H1 (cell line): ENCODE data around the gene JAG2. TPM values are rescaled to one million over a fixed set of nuclear protein-coding genes. Genes with fewer than 3 reads are reported as not detected.

Experiments used
- CTCF ChIA-PET: fragments of 300-600 bp; sonication (Branson Sonifier 250); formaldehyde crosslinking; loops from one replicate; lab custom pipeline; 2021; ENCODE audit not compliant: partially characterized antibody; lab: Charles Lee
- POLR2A ChIA-PET: fragments of 300-600 bp; sonication (Branson Sonifier 250); formaldehyde crosslinking; loops from one replicate; lab custom pipeline; 2021; ENCODE audit warnings: inconsistent platforms; ENCODE audit not compliant: partially characterized antibody; lab: Charles Lee
- DNase-seq, 2 experiments: peaks; one replicate each; pipeline versions ENCODE4 v3.0.0 to v3.0.0-alpha.2; 2010 to 2022; ENCODE audit warnings: low spot score in 2 of 2, low read depth in 1 of 2, mixed read lengths in 1 of 2
- FAIRE-seq: peaks from 2 replicates; lab custom pipeline; 2011; peaks lifted over from hg19 to GRCh38; lab: Jason Lieb, UNC
- H2AFZ ChIP-seq: 2 replicates; pipeline ENCODE4 v1.8.1; 2012; ENCODE audit warnings: low read length, inconsistent platforms
- H2AK5ac ChIP-seq: 2 replicates; pipeline ENCODE4 v1.6.1; 2013; ENCODE audit warnings: low read depth, low read length
- H2BK120ac ChIP-seq: replicated peaks from 2 replicates; pipeline ENCODE3; 2013; ENCODE audit warnings: low read depth, low read length, inconsistent platforms
- H2BK12ac ChIP-seq: 2 replicates; pipeline ENCODE4 v1.6.1; 2013; ENCODE audit warnings: low read depth, low read length
- H2BK15ac ChIP-seq: 2 replicates; pipeline ENCODE4 v1.6.1; 2013; ENCODE audit warnings: low read length
- H2BK20ac ChIP-seq: 2 replicates; pipeline ENCODE4 v1.6.1; 2013; ENCODE audit warnings: low read length
- H2BK5ac ChIP-seq: 2 replicates; pipeline ENCODE4 v1.6.1; 2013; ENCODE audit warnings: low read depth, low read length
- H3K14ac ChIP-seq: 2 replicates; pipeline ENCODE4 v1.6.1; 2013; ENCODE audit warnings: inconsistent platforms; ENCODE audit not compliant: insufficient read length
- H3K18ac ChIP-seq: 2 replicates; pipeline ENCODE4 v1.6.1; 2013; ENCODE audit warnings: low read length; ENCODE audit errors: extremely low read depth
- H3K23ac ChIP-seq: 2 replicates; pipeline ENCODE4 v1.6.1; 2013; ENCODE audit warnings: inconsistent platforms; ENCODE audit not compliant: insufficient read length
- H3K23me2 ChIP-seq: 2 replicates; pipeline ENCODE4 v1.6.1; 2013; ENCODE audit warnings: low read depth, low read length
- H3K27ac ChIP-seq: 2 replicates; pipeline ENCODE4 v1.6.1; 2011; ENCODE audit warnings: low read depth, low read length, inconsistent platforms
- H3K27me3 ChIP-seq, 4 experiments: replicated peaks in 1 of 4; 1 replicate in 1 of 4; 2 replicates in 3 of 4; pipeline versions ENCODE4 v1.6.1 to v1.8.1; 2011 to 2013; ENCODE audit warnings: low read length in 3 of 4, mild to moderate bottlenecking in 3 of 4, inconsistent platforms in 2 of 4, mixed read lengths in 2 of 4, moderate library complexity in 1 of 4; ENCODE audit not compliant: control insufficient read depth in 3 of 4, insufficient read depth in 3 of 4; ENCODE audit errors: extremely low read depth in 1 of 4
- H3K36me3 ChIP-seq, 4 experiments: 2 replicates each; pipeline versions ENCODE4 v1.6.1 to v1.8.1; 2011 to 2013; ENCODE audit warnings: mild to moderate bottlenecking in 4 of 4, low read length in 3 of 4, moderate library complexity in 2 of 4, control low read depth in 1 of 4, inconsistent platforms in 1 of 4; ENCODE audit not compliant: insufficient read depth in 4 of 4, control insufficient read depth in 2 of 4
- H3K4ac ChIP-seq: replicated peaks from 2 replicates; pipeline ENCODE3; 2013; ENCODE audit warnings: low read length, low read depth, mixed read lengths, inconsistent platforms; ENCODE audit not compliant: insufficient read length
- H3K4me1 ChIP-seq, 4 experiments: replicated peaks in 1 of 4; 1 replicate in 1 of 4; 2 replicates in 3 of 4; pipeline versions ENCODE4 v1.6.1 to v1.8.1; 2011 to 2013; ENCODE audit warnings: low read length in 3 of 4, inconsistent platforms in 2 of 4, mixed read lengths in 1 of 4; ENCODE audit not compliant: insufficient read depth in 4 of 4, control insufficient read depth in 3 of 4
- H3K4me2 ChIP-seq, 2 experiments: 2 replicates each; pipeline versions ENCODE4 v1.6.1 to v1.8.1; 2011 to 2013; ENCODE audit warnings: low read depth in 2 of 2, low read length in 2 of 2, control low read depth in 1 of 2, inconsistent platforms in 1 of 2, mild to moderate bottlenecking in 1 of 2; ENCODE audit not compliant: insufficient read depth in 1 of 2
- H3K4me3 ChIP-seq, 4 experiments: fragments of 200-600, 300-600 bp in 1 of 4; sonication (generic), shearing (Covaris generic), sonication (Bioruptor Twin) in 1 of 4; 2 replicates each; pipeline versions ENCODE4 v1.5.1 to v1.8.1; 2011 to 2016; ENCODE audit warnings: low read length in 4 of 4, low read depth in 3 of 4, control low read depth in 2 of 4, inconsistent platforms in 2 of 4, mild to moderate bottlenecking in 2 of 4, mixed read lengths in 1 of 4, moderate library complexity in 1 of 4; ENCODE audit not compliant: insufficient read depth in 2 of 4; ENCODE audit errors: extremely low read depth in 1 of 4
- H3K56ac ChIP-seq: replicated peaks from 2 replicates; pipeline ENCODE3; 2013; ENCODE audit warnings: low read depth, mild to moderate bottlenecking, mixed read lengths, low read length, inconsistent platforms; ENCODE audit not compliant: insufficient read length
- H3K79me1 ChIP-seq: 2 replicates; pipeline ENCODE4 v1.6.1; 2013; ENCODE audit warnings: low read depth, low read length, control low read depth
- H3K79me2 ChIP-seq, 2 experiments: 2 replicates each; pipeline versions ENCODE4 v1.6.1 to v1.8.1; 2012 to 2013; ENCODE audit warnings: low read length in 2 of 2, mild to moderate bottlenecking in 2 of 2, inconsistent platforms in 1 of 2; ENCODE audit not compliant: insufficient read depth in 2 of 2, control insufficient read depth in 1 of 2
- H3K9ac ChIP-seq, 4 experiments: replicated peaks in 1 of 4; 1 replicate in 1 of 4; 2 replicates in 3 of 4; pipeline versions ENCODE4 v1.6.1 to v1.8.1; 2011 to 2013; ENCODE audit warnings: low read depth in 3 of 4, low read length in 3 of 4, control low read depth in 2 of 4, mild to moderate bottlenecking in 2 of 4, moderate library complexity in 2 of 4, inconsistent platforms in 1 of 4; ENCODE audit errors: extremely low read depth in 1 of 4
- H3K9me3 ChIP-seq, 2 experiments: 2 replicates each; pipeline versions ENCODE4 v1.6.1 to v1.8.1; 2012 to 2013; ENCODE audit warnings: mild to moderate bottlenecking in 2 of 2, moderate library complexity in 2 of 2, control low read depth in 1 of 2, inconsistent platforms in 1 of 2, low read depth in 1 of 2, low read length in 1 of 2, mixed read lengths in 1 of 2; ENCODE audit not compliant: insufficient read depth in 2 of 2
- H4K20me1 ChIP-seq, 2 experiments: replicated peaks in 1 of 2; 2 replicates each; pipeline versions ENCODE3 to v1.8.1; 2011 to 2013; ENCODE audit warnings: inconsistent platforms in 2 of 2, low read length in 2 of 2, mild to moderate bottlenecking in 1 of 2; ENCODE audit not compliant: insufficient read depth in 2 of 2, control insufficient read depth in 1 of 2
- H4K5ac ChIP-seq: 2 replicates; pipeline ENCODE4 v1.6.1; 2013; ENCODE audit warnings: low read length, low read depth, mixed read lengths, inconsistent platforms; ENCODE audit not compliant: insufficient read length
- H4K8ac ChIP-seq: 2 replicates; pipeline ENCODE4 v1.8.0; 2013; ENCODE audit warnings: mild to moderate bottlenecking, moderate library complexity, low read length, inconsistent platforms; ENCODE audit not compliant: insufficient read depth; ENCODE audit errors: extremely low read depth
- H4K91ac ChIP-seq: replicated peaks from 2 replicates; pipeline ENCODE3; 2013; ENCODE audit warnings: low read length, mixed read lengths, inconsistent platforms; ENCODE audit not compliant: insufficient read length
- E2F6 ChIP-seq: IDR thresholded peaks from 2 replicates; pipeline ENCODE4 v1.6.1; 2012; ENCODE audit warnings: inconsistent platforms
- KDM1A ChIP-seq: fragments of 200-600, 300-600 bp; sonication (generic); IDR thresholded peaks from 2 replicates; pipeline ENCODE4 v1.7.1; 2016; ENCODE audit warnings: mild to moderate bottlenecking, low read length, borderline replicate concordance
- SP1 ChIP-seq: IDR thresholded peaks from 2 replicates; pipeline ENCODE4 v1.6.1; 2011; ENCODE audit warnings: low read depth, low read length
- YY1 ChIP-seq: IDR thresholded peaks from 2 replicates; pipeline ENCODE4 v1.6.1; 2011; ENCODE audit warnings: low read depth, mild to moderate bottlenecking, low read length
- WGBS, 2 experiments: shearing (Covaris generic) in 1 of 2; methylation state at CpG; one replicate each; pipeline versions ENCODE4 v1.1.6 to v1.1.7; 2013 to 2015; ENCODE audit warnings: low lambda C conversion rate in 2 of 2, mixed read lengths in 2 of 2, inconsistent platforms in 1 of 2, low coverage in 1 of 2, missing lambda C conversion rate in 1 of 2; ENCODE audit not compliant: insufficient replicate concordance in 2 of 2, insufficient coverage in 1 of 2, insufficient read length in 1 of 2; ENCODE audit errors: extremely low coverage in 1 of 2, missing lambda C conversion rate in 1 of 2; 5-methylcytosine and 5-hydroxymethylcytosine counted together
- polyA plus RNA-seq, 7 experiments: library from polyadenylated mRNA; depleted of rRNA in 3 of 7; stranded (reverse) in 5 of 7; unstranded in 2 of 7; fragments of >200 nt in 5 of 7; fragments of 200-250 nt in 2 of 7; gene quantifications; 1 replicate in 5 of 7; 2 replicates in 1 of 7; 4 replicates in 1 of 7; pipeline versions ENCODE4 v1.2.1 to v1.2.3, GENCODE V29; 2011 to 2013; ENCODE audit warnings: missing spikeins in 2 of 7, mixed read lengths in 2 of 7
- total RNA-seq: library from RNA; stranded (reverse); fragmentation: NEBNext Ultra II Directional; extraction: Animal tissue kit (Norgen Biotek cat#: 25700); gene quantifications from 2 replicates; pipeline ENCODE4 v1.2.1, GENCODE V29; 2021

The JAG2 gene
- total and polyA plus RNA-seq, 2 of the 8 experiments (the other 6 are each of a cell fraction or from before 2014, with no cell fraction given): 2.8 to 6.2 TPM

GRCh38 chr14:105211086-105211757, 42.6 kb upstream of the JAG2 start:
- Histone ChIP-seq H3K79me2 (no peaks in the 10 kb centered on the region), H4K20me1 (peaks cover 0 to 16% of the 10 kb centered on the region in 2 experiments), H3K27ac (no peak overlapping the region), H2BK20ac (no peak overlapping the region), H3K23me2 (peaks cover 3% of the 10 kb centered on the region; the same call in 1 of the 2 replicates), H3K4me2 (no peak overlapping the region), H3K36me3 (no peaks in the 10 kb centered on the region; a peak in 1 of 8 replicates), H3K9me3 (no peaks in the 10 kb centered on the region), H2AFZ (no peak overlapping the region), H2BK5ac (no peak overlapping the region), H3K23ac (no peak overlapping the region), H3K4me1 (no peaks in the 10 kb centered on the region), H2BK120ac (no peak overlapping the region), H3K56ac (no peak overlapping the region), H4K91ac (no peak overlapping the region), H2BK12ac (no peak overlapping the region), H3K4me3 (no peak overlapping the region), H4K5ac (no peak overlapping the region), H3K9ac (no peak overlapping the region), H2AK5ac (no peak overlapping the region), H3K14ac (no peak overlapping the region), H3K4ac (no peak overlapping the region), H4K8ac (no peak overlapping the region), H3K27me3 (no peaks in the 10 kb centered on the region; a peak in 1 of 7 replicates), H3K79me1 (peaks cover 4% of the 10 kb centered on the region; the same call in 1 of the 2 replicates), H3K18ac (no peak overlapping the region), H2BK15ac (no peak overlapping the region)
- CTCF ChIA-PET: interaction anchor here (0.6 to 3.3 kb wide), 7 partner anchors 9 to 317 kb away, joined by 3 to 24 read pairs (median 3); no protein-coding TSS in a partner anchor
- no peak for DNase-seq
- WGBS, 2 experiments: 92% methylated on average over 20 of the region's 23 CpGs; no CpG with 5 or more reads in 1 of the 2 experiments
- FAIRE-seq: no peak
- POLR2A ChIA-PET: no interaction called here
- TF ChIP-seq YY1 (no peak), SP1 (no peak), KDM1A (no peak), E2F6 (no peak)
